HCEC 1CT (cell line): ENCODE data around the gene STC2.
A peak's percentile ranks its signal among the peaks of the same experiment; 100 is the strongest.
"Not testable (repeated sequence)": the region's sequence is repeated elsewhere in the genome, so short reads cannot be mapped to it uniquely, and the experiment has no call there.

Experiments used
- DNase-seq: peaks from one replicate; pipeline ENCODE4 v3.0.0-alpha.2; 2017

STC2 gene

DNA sequence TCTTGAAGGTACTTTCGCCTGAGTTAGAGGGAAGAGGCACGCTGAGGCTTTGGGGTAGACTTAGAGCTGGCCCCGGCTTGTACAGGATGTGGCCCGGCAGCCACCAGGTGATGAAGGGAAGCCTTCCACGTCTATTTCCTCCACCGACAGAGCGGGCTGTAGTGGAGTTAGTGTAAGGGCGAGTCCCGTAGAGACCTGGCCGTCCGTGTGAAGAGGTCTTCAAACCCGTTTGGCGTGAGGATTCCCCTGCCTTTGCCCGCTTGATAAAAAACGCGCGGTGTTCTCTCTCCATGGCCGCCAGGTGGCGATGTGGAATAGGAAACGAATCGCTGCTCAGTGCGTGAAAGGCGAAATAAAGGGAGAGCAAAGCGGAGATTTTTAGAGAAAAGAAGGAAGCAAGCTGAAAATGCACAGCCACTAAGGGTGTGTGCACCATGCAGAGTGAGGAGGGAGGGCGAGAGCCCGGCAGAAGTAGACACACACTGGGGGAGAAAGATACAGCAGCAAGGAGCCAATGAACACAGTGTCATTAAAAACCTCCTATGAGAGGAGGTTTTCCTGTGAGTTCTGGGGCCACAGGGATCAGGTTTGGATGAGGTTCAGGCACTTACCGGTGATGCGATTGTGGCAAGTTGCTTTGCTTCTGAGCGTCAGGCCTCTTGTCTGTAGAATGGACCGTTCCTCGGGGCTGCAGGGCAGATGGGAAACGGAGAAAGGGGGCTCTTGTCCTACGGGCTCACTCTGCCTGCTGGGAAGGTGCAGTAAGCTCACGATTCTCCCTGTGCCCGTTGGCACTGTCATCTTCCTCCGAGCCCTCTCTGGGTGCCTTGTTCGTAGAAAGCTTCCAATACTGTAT lies 34.2 kb downstream of the STC2 start:
- DNase-seq = peak; percentile 67

DNA sequence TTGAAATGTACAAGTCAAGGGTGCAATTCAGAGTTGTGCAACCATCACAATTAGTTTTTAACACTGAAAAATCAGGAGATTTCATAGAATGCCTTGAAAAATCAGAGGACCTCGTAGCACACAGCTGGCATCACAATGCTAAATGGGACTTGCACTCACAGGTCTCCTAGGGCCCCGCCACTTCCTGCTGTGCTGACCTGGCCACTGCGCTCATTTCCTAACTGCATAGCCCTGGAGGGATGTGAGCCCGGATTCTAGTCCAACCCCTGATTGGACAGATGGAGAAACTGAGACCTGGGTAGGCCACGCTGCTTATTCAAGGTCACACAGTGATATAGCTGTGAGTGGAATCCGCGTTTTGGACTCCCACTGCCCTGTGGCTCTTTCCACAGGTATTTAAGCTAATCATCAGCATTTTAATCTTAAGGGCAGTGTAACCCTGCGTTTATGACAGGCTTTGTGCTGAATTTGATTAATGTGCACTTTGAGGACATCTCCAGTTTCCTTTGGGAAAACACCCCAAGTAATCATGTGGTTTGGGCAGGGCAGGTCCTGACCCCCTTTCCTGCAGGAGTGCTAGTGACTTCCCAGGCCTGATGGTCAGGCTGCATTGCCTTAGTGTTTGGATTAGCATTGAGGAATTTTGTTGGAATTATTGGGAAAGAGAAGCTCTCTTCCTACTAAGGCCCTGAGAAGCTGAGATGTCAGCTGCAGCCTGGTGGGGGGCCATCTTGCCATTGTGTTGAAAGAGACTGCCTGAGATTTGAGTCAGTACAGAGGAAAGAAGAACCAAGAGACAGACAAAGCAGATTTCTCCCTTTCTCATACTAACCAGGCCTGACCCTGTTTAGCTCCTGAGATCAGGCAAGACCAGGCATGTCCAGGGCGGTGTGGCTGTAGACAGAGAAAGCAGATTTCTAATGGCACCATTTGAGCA lies 36.2 kb downstream of the STC2 start:
- DNase-seq = peak; percentile 47

DNA sequence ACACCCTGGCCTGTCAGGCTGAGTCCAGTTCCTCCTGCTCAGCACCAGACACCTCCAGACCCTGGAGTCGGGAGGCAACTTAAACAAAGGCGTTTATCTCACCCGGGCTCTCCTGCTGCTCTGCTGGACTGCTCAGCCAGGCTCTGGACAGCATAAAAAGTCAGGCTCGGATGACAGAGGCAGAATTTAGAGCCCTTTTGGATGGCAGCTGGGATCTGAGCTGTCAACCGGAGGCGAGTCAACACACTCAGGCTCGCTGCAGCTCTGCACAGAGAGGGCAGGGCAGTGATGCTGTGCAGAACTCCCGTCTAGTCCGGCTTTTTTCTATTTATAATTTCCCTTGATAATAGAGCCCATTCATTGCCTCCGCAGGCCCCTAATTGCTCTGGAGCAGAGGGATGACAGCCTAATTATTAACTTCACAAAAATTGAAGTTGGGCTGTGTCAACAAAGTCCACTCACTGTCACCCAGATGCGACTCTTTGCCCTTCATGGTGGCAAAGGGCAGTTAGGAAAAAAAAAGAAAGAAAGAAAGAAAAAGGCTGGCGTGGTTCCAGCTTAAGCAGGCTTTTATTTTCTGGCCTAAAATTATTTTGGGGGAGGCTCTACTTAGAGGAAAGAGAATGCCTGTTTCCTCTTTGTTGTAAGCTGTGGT lies 37.6 kb downstream of the STC2 start:
- no peak for DNase-seq

DNA sequence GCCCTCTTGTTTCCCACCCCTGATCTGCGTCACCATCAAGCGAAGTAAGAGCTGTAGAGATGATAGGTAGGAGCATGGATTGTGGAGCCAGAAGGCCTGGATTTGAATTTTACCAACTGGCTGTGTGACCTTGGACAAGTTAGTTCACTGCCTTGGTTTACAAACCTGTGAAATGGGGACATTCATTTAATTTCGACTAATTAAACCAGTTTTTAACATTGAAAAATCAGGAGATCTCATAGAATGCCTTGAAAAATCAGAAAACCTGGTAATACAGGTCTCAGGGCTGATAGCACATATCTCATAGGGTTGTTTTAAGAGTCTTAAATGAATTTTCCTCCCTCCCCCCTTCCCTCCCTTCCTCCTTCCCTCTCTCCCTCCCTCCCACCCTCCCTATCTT lies 38.8 kb downstream of the STC2 start:
- no peak for DNase-seq

DNA sequence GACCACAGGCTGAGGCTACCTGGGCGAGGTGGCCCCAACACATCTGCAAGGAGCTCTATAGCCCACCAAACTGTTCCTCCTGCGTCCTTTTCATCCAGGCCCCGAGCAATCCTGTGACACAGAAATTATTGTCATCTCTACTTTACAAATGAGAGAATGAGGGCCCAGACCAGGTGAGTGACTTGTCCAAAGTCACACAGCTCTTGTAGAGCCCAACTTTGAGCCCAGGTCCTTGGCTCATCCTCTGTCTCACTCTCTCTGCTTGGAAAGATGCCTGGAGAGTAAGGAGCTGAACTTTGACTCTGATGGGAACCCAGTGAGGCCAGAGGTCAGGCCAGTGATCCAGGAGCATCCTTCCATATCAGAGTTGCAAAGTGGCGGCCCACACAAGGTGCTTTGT lies 39.6 kb downstream of the STC2 start:
- DNase-seq = no peak

DNA sequence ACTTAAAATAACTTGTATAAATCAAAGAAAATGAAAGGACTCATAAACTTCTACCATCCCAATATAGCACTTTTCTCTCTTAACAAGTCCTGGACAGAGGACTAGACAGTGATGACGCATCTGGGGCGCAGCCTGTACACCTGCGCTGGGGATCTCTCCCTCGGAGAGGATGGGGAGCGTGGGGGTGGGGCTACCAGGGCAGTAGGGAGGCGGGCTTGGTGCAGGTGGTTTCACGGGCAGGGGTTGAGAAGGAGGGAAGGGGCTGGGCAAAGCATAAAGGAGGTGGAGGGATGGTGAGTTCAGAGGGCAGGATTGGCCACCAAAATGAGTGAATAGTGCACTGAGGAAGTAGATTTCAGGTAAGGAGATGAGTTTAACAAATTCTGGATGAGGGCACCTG lies 41.1 kb downstream of the STC2 start:
- DNase-seq = no peak

DNA sequence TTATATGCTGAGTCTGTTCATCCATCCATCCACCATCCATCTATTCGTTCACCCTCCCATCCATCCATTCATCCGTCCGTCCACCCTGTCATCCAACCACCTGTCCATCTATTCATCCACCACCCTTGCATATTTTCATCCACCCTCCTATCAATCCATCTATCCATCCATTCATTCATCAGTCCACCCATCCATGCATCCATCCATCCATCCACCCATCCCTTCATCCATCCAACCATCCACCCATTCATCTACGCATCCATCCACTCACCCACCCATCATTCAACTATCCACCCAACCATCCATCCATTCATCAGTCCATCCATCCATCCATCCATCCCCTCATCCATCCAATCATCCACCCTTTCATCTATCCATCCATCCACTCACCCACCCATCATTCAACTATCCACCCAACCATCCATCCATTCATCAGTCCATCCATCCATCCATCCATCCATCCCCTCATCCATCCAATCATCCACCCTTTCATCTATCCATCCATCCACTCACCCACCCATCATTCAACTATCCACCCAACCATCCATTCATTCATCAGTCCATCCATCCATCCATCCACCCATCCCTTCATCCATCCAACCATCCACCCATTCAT lies 43.8 kb downstream of the STC2 start:
- not testable (repeated sequence) for DNase-seq

DNA sequence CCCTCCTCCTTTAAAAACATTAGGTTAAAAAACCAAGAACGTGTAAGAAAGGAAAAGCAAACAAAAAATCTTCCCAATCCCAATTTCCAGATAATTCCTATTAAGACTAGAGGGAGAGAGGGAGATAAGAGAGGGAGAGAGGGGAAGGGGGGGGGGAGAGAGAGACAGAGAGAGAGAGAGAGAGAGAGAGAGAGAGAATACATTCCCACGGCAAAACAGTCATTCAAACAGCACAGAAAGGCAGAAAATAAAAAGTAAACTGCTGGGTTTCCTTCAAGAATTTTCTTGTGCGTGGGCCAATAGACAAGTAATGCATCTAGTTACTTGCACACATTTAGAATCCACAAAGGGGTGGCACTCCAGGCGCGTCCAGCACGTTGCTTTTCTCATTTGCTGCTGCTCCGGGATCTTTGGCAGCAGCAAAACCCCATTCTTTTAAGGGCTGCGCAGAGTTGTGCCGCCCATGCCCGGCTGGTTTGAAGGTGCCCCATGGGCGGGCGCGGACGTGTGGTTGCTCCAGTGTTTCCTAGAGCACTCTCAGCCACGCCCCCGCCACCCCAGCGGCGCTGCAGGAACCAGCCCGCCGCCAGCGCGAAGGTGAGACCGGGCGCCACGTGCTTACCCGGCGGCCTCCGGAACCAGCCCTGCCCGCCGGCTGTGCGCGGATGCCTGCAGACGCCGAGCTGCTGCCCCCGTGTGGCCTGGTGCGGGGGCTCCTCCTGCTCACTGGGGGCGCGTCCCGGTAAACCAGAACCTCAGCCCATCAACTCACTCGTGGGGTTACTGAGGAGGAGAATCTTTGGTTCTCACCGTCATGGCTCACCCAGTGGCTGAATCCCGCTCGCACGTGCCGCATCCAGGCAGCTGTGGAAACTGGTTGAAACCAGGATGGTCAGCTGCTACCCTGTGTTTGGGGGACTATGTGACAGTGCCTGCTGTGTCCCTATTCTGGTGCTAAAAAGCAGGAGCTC lies 44.6 kb downstream of the STC2 start:
- DNase-seq = peak; percentile 39

DNA sequence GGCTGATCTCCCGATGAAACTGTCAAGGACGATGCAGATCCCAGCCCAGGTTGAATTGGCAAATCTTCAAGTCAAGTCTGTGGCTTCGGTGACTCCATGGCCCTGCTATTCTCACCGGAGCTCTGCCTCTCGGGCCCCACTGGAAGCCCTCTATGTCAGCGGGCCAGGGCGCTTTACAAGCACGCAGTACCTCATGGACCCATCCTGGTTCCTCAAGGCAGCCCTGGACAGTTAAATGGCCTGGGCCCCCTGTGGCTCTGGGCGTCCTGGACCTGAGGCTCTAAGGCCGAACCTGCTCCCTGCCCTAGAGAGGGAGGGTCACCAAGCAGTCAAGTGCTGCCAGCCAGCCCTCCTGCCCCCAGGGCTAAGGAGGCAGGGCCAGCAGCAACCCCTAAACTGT lies 45.3 kb downstream of the STC2 start:
- no peak for DNase-seq

DNA sequence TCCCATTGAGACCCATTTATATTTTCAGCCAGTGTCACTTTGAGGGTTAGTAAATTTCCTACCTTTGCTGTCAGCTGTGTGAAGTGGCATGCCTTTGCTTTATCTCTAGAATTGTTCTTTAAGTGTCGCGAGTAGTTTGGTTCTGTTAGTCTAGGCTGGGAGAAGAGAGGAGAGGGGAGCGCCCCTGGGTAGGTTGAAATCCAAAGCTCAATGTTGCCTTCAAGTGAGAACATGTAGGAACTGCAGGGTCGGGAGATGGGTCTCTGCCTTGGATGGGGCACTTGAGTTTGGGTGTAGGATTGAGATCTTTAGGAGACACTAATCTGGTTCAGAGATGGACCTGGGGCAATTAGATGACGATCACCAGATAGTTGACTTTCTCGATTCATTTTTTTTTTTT lies 46.3 kb downstream of the STC2 start:
- DNase-seq = peak; percentile 30

DNA sequence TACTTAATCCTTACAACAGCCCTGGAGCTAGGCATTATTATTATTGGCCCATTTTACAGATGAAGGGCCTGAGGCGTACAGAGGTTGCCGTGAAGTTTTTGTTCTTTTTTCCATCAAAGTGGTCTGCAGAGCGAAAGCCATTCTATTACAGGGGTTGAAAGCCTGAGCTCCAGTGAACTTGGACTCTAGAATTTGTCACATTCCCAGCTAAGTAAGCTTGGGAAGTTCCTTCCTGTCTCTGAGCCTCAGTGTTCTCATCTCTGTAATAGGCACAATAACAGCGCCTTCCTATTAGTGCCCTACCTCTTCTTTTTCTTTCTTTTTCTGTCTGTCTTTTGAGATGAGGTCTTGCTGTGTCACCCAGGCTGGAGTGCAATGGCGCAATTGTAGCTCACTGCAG lies 49.0 kb downstream of the STC2 start:
- no peak for DNase-seq

DNA sequence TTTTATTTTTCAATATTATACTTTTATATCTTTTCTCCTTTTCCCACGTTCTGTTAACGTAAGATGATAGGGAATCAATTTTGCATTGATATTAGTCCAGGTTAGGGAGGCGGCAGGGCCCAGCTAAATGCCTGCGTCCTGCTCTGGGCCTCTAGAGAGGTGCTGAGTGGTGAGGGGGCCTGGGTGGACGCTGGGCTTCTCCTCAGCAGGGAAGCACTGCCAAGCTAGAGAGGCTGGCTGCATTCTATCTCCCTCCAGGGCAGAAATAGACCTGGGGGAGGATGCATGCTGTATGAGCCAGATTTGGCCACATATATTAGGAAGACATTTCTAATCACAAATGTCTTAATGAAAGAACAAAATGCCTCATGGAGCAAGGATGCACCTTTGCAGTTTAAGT lies 49.6 kb downstream of the STC2 start:
- DNase-seq = no peak

DNA sequence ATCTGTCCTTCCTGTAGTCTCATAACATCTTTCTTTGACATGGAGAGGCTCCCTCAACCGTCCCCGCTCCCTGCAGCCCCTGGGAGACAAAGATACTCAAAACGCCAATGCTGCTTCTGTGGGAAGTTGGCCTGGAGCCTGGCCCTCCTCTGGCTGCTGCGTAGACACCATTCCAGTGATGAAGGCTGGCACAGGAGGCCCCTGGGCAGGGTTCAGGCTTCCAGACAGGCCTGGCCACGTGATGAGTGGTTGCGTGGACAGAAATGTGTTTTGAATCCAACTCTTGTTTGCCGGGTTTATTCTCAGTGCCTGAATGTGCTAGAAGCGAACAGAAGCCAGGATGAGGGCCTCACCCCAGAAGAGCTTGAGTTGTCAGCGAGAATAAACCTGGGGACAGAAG lies 50.0 kb downstream of the STC2 start:
- DNase-seq = no peak

DNA sequence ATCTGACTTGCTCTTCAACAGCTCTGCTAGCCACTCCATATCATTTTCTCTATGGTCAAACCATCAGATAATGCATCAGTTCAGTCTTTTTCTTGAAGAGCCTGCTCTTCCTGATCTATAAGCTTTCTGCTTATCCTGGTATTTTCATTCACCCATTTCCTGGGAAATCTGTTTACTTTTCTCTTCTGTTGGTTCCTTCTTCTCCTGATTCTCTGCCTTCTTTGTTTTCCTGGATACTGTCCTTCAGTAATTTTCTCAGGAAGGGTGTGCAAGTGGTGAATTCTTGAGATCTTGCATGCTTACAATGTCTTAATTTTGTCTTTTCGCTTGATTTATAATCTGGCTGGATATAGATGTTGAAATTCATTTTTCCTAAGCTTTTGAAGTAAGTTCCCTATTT lies 53.4 kb downstream of the STC2 start:
- DNase-seq = no peak

DNA sequence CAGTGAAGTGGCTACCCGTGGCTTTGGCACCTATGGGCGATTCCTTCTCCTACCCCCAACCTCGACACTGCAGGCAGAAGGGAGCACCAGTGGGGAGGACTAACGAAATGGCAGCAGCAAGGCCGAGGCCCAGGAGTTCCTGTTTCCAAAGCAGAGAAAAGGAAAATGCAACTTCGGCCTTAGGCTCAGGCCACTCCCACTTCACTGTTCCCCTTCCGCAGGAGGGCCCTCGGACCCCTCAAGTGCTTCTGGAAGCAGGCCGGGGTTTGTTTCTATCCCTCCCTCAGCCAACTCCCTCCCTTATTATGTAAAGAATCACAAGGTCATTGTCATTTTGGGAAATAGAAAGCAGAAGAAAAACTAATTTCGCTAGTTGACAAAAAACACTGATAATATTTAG lies 56.8 kb downstream of the STC2 start:
- DNase-seq = no peak

DNA sequence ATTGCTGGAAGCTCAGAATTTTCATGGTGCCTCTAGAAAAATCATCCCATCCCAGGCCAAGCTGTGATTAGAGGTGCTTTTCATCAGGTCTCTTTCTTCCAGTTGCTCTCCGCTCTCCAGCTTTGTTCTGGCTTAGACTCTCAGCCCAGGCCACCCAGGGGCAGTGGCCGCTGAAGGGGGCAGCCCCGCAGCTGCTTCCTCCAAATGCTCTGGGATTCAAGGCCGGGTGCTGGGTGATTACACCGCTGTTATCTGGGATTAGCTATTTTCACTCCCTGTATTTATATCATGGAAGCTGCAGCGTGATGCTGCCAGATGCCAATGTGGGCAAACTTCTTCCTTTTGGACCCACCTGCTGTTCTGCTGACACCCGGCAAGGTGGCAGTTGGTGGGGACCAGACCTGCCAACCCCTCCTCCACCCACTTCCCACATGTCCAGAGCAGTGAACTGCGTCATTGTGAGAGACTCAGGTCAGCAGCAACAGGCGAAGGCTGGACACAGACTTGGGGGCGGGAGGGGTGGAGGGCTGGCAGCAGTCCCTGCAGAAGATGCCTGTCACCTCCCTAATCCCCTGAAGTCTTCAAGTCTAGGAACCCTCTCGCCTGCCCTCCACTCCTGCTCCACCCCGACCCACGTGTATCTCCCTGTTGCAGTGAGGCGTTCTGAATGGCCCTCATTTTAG lies 59.3 kb downstream of the STC2 start:
- DNase-seq = no peak

DNA sequence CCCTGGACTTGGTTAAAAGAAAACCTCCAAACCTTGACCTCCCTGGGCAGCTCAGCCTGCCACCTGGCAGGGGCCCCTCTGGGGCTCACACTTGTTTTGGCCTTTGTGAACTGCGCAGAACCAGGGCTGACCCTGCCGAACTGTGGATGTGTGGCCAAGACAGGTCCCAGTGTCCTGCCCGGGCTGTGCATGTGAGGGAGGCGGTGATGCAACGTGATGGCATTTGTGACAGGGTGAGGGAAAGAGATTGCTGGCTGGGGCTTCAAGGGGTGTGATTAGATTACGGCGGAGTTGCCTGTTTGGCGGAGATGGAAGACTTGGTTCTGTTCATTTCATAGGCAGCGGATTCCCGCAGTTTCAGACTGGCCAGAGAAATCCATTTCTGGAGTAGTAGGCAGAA lies 62.8 kb downstream of the STC2 start:
- no peak for DNase-seq
